ENCODE data around the gene MRPS25. TPM values are rescaled to one million over a fixed set of nuclear protein-coding genes. Genes with fewer than 3 reads are reported as not detected.

MRPS25 gene
- total and polyA plus RNA-seq, 9 of the 15 experiments (the other 6 are each of a cell fraction or from before 2014, with no cell fraction given) = 34.3 to 129 (median 78.2) TPM

- no peak for TF ChIP-seq CHD7 (IDR thresholded peaks at IDR 0.05; ENCODE audit: low read depth, low read length)
- TF ChIP-seq ZNF175 (CRISPR knock-in tag; IDR thresholded peaks at IDR 0.05; ENCODE audit: low read depth) = no peak
These were observed at the start of gene MRPS25 (continued) for GRCh38 chr3:15064835-15065549.

Measured in K562 (cell line).